ENCODE results near the gene INPP4B.

Gene INPP4B

GRCh38 chr4:142348613-142349021 lies 497.5 kb downstream of the INPP4B start:
- no peak for DNase-seq (ENCODE audit: low spot score)

- no peak for DNase-seq (ENCODE audit: low spot score)
Measured at GRCh38 chr4:142347241-142347640, 498.9 kb downstream of the INPP4B start.

- DNase-seq (ENCODE audit: low spot score) = no peak
Measured at GRCh38 chr4:142345924-142346323, 500.2 kb downstream of the INPP4B start.

GRCh38 chr4:142341268-142341667 lies 504.8 kb downstream of the INPP4B start:
- no peak for DNase-seq (ENCODE audit: low spot score)

- DNase-seq (ENCODE audit: low spot score) = no peak
Measured at GRCh38 chr4:142339053-142339452, 507.0 kb downstream of the INPP4B start.

- no peak for DNase-seq (ENCODE audit: low spot score)
Measured at GRCh38 chr4:142336251-142336934, 509.7 kb downstream of the INPP4B start.

GRCh38 chr4:142334931-142335330 lies 511.2 kb downstream of the INPP4B start:
- DNase-seq (ENCODE audit: low spot score) = no peak

- no peak for DNase-seq (ENCODE audit: low spot score)
Measured at GRCh38 chr4:142331646-142332045, 514.5 kb downstream of the INPP4B start.

GRCh38 chr4:142331132-142331531 lies 515.0 kb downstream of the INPP4B start:
- no peak for DNase-seq (ENCODE audit: low spot score)

GRCh38 chr4:142330311-142330710 lies 515.8 kb downstream of the INPP4B start:
- no peak for DNase-seq (ENCODE audit: low spot score)

- DNase-seq (ENCODE audit: low spot score) = no peak
Measured at GRCh38 chr4:142329313-142329712, 516.8 kb downstream of the INPP4B start.

GRCh38 chr4:142326181-142326580 lies 519.9 kb downstream of the INPP4B start:
- no peak for DNase-seq (ENCODE audit: low spot score)

GRCh38 chr4:142324572-142324971 lies 521.5 kb downstream of the INPP4B start:
- DNase-seq (ENCODE audit: low spot score) = no peak

- no peak for DNase-seq (ENCODE audit: low spot score)
Measured at GRCh38 chr4:142322996-142323395, 523.1 kb downstream of the INPP4B start.

- DNase-seq (ENCODE audit: low spot score) = no peak
Measured at GRCh38 chr4:142318280-142318679, 527.8 kb downstream of the INPP4B start.

GRCh38 chr4:142316913-142317312 lies 529.2 kb downstream of the INPP4B start:
- DNase-seq (ENCODE audit: low spot score) = no peak

- DNase-seq (ENCODE audit: low spot score) = no peak
Measured at GRCh38 chr4:142316025-142316424, 530.1 kb downstream of the INPP4B start.

GRCh38 chr4:142314686-142315085 lies 531.4 kb downstream of the INPP4B start:
- DNase-seq (ENCODE audit: low spot score) = no peak

GRCh38 chr4:142314247-142314646 lies 531.9 kb downstream of the INPP4B start:
- no peak for DNase-seq (ENCODE audit: low spot score)

GRCh38 chr4:142312391-142312790 lies 533.7 kb downstream of the INPP4B start:
- DNase-seq (ENCODE audit: low spot score) = no peak

- DNase-seq (ENCODE audit: low spot score) = no peak
Measured at GRCh38 chr4:142311916-142312315, 534.2 kb downstream of the INPP4B start.

- DNase-seq (ENCODE audit: low spot score) = no peak
Measured at GRCh38 chr4:142309772-142310171, 536.3 kb downstream of the INPP4B start.

- DNase-seq (ENCODE audit: low spot score) = peak; percentile 50
Measured at GRCh38 chr4:142307857-142308256, 538.2 kb downstream of the INPP4B start.

- DNase-seq (ENCODE audit: low spot score) = no peak
Measured at GRCh38 chr4:142297313-142297712, 548.8 kb downstream of the INPP4B start.

All from iPS-NIHi11 (cell line).